NCI-H2107 treated with DMSO at 0.1 percent for 48 hours (cell line): ENCODE data around the gene B4GALNT2.

ENCODE experiments used
- DNase-seq: peaks from one replicate; lab custom pipeline; 2025; ENCODE audit not compliant: unreplicated experiment; lab: John Stamatoyannopoulos, UW

B4GALNT2 gene

DNA sequence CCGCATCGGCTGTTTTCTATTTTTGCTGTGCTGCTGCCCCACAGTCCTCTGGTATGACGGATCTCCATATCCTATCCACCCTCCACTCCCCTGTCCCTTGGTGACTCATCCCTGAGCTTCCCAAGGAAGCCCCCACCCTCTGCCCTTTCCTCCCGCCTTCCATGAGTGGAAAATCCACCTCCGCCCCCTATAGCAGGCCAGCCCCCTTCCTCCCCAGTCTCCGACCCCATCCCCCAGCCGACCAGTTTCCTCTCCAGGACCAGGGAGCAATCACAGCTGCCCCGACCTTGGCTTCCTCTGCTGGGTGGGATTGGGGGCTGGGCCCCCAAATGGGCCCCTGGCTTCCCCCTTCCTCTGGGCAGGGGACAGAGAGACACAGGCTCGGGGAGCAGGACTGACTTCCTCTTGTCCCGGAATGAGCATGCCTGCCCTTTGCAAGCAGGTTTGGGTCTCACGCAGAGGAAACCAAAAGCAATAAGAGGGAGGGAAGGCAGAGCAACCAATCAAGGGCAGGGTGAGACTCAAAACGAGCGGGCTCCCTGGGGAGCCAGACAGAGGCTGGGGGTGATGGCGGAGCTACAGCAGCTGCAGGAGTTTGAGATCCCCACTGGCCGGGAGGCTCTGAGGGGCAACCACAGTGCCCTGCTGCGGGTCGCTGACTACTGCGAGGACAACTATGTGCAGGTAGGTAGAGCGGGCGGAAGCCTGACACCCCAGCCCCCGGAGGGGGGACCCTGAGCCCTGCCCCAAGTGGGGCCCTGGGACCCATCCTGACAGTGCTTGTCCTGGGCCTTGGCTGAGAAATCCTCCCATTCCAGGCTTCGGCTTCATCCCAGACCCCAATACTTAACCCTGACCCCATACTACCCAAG is 77.8 kb downstream of the B4GALNT2 start, which contains the start of the genes ABI3 and GNGT2:
Gene ABI3 (plus strand): TSS at position 550 of the 872 bp plus-strand sequence. CDS start 18 bp downstream, at position 568.
Gene GNGT2 (minus strand): TSS at position 417 of the 872 bp plus-strand sequence. CDS start 3,152 bp downstream, outside the sequence.
- no peak for DNase-seq

GRCh38 chr17:49213399-49213798 is 80.8 kb downstream of the B4GALNT2 start:
- no peak for DNase-seq

DNA sequence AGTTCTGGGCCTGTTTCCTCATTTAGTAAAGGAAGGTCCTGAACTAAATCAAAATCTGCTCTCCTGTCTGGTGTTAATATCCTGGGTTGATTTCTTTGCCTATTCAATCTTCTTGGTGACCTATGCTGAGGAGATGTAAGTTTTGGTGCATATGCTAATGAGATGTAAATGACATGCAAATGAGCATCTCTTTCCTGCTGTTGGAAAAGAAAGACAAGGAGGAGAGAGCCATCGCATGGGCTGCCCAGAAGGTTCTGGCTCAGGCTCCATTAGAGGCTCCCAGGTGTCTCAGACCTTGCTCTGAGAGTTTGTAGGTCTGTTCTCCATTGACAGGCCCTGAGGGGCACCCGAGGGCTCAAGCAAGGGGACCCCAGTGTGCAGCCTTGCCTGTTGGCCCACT is 81.3 kb downstream of the B4GALNT2 start:
- DNase-seq = no peak

DNA sequence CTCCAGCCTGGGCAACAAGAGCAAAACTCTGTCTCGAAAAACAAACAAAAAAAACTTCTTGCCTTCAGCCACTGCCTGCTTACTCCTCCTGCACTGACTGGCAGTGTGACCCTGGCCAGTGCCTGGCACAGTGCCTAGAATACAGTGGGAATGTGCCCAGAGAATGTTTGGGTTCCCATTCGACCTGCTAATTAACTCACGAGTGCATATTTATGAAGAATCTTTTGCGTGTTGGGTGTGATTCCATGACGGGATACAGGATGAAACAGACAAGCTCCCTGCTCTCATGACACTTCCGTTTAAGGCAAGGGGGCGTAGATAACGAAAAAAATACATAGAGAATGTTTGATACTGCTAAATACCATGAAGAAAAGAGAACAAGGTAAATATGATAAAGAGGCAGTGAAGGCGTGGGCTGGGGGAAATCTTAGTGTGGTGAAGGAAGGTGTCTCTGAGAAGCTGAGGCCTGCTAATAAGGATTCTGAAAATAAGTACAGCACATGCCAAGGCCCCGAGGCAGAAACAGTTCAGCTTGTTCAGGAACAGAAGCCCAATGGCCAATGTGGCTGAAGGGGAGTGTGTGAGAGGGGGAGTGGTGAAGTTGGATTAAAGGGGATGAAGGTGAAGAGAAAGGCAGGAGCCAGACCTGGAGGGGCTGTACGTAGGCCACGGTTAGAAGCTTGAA is 82.2 kb downstream of the B4GALNT2 start:
- no peak for DNase-seq

DNA sequence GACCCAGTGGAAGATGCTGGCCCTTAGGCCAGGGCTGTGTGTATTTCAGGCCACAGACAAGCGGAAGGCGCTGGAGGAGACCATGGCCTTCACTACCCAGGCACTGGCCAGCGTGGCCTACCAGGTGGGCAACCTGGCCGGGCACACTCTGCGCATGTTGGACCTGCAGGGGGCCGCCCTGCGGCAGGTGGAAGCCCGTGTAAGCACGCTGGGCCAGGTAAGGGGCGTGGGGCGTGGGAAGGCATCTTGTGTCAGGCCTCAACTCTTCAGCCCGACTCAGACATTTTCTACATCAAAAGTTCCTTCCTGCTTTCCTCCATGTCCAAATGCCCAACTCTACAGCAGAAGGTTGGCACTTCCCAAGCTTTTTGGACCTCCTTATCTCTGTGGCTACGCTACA is 83.9 kb downstream of the B4GALNT2 start:
- no peak for DNase-seq

- no peak for DNase-seq
Observed at GRCh38 chr17:49216953-49217650, 84.5 kb downstream of the B4GALNT2 start.

DNA sequence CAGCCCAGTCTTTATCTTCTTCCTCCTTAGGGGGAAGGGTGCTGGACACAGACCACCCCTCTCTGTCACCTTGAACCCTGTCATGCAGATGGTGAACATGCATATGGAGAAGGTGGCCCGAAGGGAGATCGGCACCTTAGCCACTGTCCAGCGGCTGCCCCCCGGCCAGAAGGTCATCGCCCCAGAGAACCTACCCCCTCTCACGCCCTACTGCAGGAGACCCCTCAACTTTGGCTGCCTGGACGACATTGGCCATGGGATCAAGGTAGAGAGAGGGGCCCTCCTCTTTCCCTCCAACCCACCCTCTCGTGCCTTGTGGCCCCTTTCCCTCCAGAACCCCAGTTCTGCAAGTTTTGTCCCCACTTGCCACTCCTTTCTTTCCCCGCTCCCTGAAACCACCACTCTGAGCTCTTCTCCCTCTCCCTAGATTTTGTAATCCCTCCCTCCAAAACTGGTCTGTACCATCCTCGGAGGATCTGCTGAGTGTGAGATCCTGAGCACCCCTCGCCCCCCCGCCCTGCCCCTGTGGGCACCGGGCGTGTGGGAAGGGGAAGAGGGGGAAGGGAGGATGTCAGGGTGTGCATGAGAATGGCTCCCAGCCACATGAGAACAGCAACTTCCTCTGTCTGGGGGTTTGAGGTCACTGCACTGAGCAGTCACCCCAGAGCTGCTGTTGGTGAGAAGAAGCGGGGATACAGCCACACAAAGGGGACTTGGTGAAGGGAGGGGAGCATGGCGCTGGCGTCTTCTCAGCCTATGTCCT is 85.3 kb downstream of the B4GALNT2 start:
- DNase-seq = no peak

DNA sequence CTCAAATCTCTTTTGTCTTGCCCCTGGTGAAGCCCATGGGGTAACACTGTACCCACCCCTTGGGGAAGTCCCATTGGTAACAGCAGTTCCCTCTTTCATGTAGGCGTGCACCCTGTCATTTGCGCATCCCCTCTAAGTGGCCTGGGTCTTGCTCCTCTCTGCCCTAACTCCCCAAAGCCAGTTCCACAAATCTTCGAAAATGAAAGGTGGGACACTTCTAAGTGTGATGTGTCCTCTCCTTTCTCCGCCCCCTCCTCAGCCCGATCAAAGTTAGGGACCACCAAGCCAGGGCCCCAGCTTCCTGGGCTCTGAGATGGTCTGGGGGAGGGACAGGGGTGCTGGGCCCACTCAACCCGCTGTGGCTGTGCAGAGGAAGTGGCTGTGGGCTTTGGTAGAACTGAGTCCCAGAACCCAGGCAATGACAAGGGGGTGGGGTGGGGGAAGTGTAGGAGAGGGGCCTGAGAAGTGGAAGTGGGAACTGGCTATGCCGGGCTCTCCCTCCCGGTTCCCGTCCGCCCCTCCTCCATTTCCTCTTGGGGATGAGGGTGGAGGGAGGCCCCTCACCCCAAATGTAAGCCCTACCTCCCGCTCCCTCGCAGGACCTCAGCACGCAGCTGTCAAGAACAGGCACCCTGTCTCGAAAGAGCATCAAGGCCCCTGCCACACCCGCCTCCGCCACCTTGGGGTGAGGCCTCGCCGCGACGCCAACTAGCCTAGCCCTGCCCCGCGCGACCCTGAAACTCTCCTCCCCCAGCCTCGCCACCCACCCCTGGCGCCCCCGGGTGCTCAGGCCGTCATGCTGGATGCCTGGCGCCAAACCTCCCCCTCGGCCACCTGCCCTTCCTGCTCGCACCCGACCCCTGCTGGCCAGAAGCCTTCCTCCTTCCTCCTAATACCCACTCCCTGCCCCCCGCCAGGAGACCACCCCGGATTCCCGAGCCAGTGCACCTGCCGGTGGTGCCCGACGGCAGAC is 86.7 kb downstream of the B4GALNT2 start:
- no peak for DNase-seq

DNA sequence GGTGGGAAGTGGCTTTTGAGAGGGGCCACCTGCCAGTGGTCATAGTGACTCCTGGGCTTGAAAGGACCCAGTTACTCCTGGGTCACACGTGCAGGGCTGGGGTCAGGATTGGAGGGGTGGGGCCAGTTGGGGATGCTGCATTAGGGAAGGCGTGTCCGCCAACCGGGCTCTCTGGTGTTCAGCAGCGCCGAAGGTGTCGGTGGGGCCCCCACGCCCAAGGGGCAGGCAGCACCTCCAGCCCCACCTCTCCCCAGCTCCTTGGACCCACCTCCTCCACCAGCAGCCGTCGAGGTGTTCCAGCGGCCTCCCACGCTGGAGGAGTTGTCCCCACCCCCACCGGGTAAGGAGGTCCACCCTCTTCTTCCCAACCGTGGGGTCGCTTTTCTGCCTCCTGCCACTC is 87.4 kb downstream of the B4GALNT2 start:
- no peak for DNase-seq

- no peak for DNase-seq
Observed at GRCh38 chr17:49223168-49223516, 90.6 kb downstream of the B4GALNT2 start.

- no peak for DNase-seq
Observed at GRCh38 chr17:49223517-49224197, 91.1 kb downstream of the B4GALNT2 start.

DNA sequence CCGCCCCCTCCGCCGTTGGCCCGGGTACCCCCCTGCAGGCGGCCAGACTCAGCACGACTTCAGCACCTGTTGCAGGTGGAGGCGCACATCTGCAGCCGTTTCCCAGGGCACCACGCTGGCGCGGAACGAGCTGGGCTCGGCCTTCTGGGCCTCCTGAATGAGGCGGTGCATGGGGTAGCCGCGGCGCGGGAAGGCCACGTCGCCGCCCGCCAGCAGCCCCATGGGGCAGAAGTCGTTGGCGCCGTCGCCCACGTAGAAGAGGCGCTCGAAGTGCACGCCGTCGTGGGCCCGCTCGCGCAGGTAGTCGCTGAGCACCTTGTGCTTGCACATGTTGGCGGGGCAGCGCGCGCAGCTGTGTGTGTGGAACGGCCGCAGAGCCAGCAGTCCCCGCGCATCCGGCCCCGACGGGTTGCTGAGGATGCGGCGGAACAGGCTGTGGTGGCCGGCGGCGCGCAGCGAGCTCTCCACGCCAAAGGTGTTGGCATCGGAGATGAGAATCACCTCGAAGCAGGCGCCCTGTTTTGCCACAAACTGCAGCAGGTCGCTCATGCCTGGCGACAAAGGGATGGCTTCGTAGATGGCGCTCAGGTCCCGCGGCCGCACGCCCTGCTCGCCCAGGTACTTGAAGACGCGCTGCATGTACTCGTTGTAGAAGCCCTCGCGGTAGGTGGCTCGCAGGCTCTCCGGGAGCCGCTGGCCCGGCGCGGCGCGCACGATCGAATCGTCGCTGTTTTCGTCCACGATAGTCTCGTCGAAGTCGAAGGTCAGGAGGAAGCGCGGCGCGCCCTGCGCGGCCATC is 91.8 kb downstream of the B4GALNT2 start:
- peak; percentile 20 for DNase-seq

GRCh38 chr17:49224997-49225337 is 92.4 kb downstream of the B4GALNT2 start:
- DNase-seq = no peak

DNA sequence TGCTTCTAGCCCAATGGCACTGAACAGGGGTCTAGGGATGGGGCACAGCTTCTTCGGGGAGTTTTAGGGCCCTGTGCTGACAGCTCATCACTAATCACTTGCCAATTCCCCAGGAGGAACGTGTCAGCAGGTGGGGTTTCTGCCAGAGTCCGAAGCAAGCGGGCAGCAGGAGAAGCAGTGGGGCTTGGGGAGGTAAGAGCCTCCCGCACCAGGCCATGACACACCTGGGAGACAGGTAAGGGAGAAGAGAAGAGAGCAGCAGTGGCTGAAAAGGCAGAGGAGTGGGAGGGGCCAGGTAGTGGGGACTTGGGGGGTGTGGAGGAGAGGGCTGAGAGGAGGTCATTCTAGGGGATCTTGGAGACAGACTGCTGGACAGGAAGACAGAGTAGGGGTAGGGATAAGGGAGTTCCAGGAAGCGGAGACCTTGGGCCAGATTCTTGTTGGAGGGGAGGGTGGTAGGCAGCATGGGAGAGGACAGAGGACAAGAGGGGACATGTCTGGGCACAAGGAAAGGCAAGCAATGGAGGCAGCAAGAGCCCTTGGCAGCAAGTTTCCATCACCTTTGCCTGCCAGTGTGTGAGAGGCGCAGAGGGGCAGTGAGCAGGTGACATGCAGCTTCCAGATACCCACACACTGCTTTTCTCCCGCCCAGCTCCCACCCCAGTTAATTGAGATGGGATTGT is 93.1 kb downstream of the B4GALNT2 start:
- no peak for DNase-seq
